GM12864 (cell line): ENCODE data around the gene DOK6.

Source experiments
- DNase-seq: peaks from one replicate; pipeline ENCODE4 v3.0.0-alpha.2; 2011; ENCODE audit warnings: low read depth
- H3K4me3 ChIP-seq: 2 replicates; pipeline ENCODE4 v1.5.1; 2011; ENCODE audit warnings: mild to moderate bottlenecking, low read depth, low read length, control low read depth
- CTCF ChIP-seq: IDR thresholded peaks from 2 replicates; pipeline ENCODE4 v1.5.1; 2011; ENCODE audit warnings: low read depth, mild to moderate bottlenecking, moderate library complexity, low read length, control low read depth, inconsistent platforms; ENCODE audit errors: missing control alignments

The DOK6 gene

GRCh38 chr18:69599377-69599776 is 198.7 kb downstream of the DOK6 start:
- no peak for DNase-seq
- no peak overlapping the region for H3K4me3 ChIP-seq
- no peak for TF ChIP-seq CTCF

DNA sequence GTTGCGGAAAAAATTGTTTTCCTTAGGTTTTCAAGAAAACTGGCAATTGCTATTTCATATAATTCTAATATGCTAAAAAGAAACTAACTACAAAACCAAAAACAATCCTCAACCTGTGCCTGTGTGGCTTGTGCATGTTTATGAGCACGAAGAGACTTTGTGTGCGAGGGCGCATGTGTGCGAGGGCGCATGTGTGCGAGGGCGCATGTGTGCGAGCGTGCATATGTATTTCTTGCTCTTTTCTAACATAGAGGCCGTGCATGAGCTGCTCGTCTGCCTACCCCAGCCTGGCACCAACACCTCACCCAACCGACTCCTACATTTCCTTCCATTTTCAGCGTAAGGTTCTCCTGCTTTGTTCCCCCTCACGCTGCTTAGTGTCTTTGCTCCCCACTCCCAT is 211.6 kb downstream of the DOK6 start:
- H3K4me3 ChIP-seq, result no peak overlapping the region
- TF ChIP-seq CTCF, result no peak
- no peak for DNase-seq

DNA sequence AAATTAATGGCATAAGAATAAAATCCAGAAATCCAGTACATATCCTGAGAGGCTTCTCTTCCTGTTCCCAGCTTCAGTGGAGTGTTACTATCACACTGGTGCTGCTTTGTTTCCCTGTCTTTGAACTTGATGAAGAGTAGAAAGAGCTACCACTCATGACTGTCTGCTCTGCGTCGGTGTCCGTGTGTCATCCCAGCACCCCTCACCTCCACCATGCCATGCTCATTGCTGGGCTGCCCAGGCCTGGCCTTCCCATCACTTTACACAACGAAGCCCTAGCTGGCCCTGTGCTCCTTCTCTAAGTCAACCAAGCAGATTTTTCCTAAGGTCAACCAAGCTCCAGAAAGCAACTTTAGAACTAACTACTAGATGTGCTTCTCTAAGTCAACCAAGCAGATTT is 215.4 kb downstream of the DOK6 start:
- TF ChIP-seq CTCF, result no peak
- no peak overlapping the region for H3K4me3 ChIP-seq
- DNase-seq, result no peak

DNA sequence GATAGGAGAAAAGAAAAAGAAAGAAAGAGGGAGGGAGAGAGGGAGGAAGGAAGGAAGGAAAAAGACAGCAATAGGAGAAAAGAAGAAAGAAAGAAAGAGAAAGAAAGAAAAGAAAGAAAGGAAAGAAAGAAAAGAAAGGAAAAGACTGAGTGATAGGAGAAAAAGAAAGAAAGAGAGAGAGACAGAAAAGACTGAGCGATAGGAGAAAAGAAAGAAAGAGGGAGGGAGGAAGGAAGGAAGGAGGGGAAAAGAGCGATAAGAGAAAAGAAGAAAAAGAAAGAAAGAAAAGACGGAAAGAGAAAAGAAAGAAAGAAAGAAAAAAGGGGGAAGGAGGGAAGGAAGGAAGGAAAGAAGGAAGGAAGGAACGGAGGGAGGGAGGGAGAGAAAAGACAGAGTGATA is 216.7 kb downstream of the DOK6 start:
- DNase-seq, result no peak
- no peak overlapping the region for H3K4me3 ChIP-seq
- TF ChIP-seq CTCF, result no peak

GRCh38 chr18:69617888-69618287 is 217.2 kb downstream of the DOK6 start:
- H3K4me3 ChIP-seq, result no peak overlapping the region
- TF ChIP-seq CTCF, result no peak
- no peak for DNase-seq

- TF ChIP-seq CTCF, result no peak
- no peak for DNase-seq
- no peak overlapping the region for H3K4me3 ChIP-seq
Measured at GRCh38 chr18:69622184-69622583, 221.5 kb downstream of the DOK6 start.

DNA sequence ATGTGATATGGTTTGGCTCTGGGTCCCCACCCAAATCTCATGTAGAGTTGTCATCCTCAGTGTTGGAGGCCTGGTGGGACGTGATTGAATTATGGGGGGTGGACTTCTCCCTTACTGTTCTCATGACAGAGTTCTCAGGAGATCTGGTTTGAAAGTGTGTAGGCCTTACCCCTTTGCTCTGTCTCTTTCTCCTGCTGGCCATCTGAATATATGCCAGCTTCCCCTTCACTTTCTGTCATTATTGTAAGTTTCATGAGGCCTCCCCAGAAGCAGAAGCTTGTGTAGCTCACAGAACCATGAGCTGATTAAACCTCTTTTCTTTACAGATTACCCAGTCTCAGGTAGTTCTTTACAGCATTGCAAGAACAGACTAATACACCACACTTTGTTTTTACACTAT is 222.3 kb downstream of the DOK6 start:
- TF ChIP-seq CTCF, result no peak
- H3K4me3 ChIP-seq, result no peak overlapping the region
- no peak for DNase-seq
